ENCODE data around the gene ACO1.
A peak's percentile ranks its signal among the peaks of the same experiment; 100 is the strongest.

The ACO1 gene

DNA sequence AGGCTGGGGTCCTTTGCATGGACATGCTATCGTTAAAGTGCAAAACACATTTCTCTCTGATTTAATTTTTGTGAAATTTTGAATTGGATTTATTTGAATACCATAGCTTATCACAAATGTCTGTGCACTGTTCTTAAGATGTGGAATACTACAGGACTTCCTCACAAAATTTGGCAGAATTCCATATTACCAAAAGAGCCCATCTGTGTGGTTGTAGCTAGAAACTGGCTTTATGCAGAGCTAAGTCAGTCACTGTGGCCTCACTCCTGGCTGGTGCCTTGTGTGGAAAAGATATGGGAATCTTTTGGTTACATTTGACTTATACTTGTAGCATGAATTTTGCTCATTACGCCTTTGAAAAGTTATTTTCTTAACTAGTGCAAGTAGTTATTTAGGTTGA lies 35.5 kb downstream of the ACO1 start:
- DNase-seq = no peak

DNA sequence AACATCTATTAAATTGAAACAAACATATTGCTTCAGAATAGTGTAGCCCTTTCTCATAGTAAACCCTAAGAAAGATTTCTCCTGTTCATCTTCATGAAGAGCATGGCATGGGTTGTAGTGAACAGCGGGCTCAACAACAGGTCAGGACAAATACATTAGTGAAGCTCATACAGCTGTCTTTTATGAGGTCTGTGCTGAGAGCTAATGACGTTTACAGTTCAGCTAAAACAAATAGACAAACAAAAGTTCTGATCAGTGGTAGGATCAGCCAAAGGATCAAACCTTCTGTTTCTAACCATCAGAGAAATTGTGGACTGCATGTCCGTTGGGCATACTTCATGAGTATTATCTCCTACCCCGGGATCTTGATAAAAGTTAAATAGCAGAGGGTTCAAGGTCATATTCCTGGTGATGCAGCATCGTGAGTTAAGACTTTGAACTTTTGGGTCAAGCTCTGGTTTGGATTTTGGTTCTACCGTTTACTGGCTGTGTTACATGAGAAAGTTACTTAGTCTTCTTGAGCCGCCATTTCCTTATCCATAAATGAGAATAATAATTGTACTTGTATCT lies 37.9 kb downstream of the ACO1 start:
- DNase-seq = no peak

DNA sequence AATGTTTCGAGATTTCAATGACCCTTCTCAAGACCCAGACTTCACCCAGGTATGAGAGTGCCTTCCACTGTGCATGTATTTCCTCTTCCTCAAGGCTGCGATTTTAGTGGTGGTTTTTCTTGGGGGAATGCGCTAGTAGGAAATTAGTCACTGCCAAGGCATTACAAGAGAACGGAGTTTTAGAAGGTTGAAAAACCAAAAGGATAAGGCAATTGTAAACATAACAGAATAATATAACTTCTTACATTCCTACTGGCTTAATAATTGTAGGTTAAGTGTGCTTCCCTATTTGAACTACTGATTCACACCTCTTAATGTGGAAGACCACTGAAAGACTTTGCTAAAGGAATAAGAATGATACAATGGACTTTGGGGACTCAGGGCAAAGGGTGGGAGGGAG lies 38.9 kb downstream of the ACO1 start:
- DNase-seq = no peak

DNA sequence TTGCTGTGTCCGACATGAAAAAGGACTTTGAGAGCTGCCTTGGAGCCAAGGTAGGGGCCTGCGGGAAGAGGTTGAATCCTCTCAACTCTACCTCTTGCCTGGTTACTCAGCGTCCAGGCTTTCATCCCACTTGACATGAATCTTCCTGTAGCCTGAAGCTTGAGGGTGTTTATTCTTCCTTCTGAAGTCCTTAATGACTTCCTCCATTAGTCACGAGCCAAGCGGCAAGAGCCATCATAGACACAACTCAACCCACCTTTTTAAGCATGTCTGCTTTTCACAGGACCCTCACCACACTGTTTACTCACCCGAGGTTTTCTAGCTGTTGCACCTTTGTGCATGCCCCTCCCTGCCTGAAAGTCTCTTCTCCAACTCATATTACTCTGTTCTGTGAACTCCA lies 40.2 kb downstream of the ACO1 start:
- DNase-seq = no peak

DNA sequence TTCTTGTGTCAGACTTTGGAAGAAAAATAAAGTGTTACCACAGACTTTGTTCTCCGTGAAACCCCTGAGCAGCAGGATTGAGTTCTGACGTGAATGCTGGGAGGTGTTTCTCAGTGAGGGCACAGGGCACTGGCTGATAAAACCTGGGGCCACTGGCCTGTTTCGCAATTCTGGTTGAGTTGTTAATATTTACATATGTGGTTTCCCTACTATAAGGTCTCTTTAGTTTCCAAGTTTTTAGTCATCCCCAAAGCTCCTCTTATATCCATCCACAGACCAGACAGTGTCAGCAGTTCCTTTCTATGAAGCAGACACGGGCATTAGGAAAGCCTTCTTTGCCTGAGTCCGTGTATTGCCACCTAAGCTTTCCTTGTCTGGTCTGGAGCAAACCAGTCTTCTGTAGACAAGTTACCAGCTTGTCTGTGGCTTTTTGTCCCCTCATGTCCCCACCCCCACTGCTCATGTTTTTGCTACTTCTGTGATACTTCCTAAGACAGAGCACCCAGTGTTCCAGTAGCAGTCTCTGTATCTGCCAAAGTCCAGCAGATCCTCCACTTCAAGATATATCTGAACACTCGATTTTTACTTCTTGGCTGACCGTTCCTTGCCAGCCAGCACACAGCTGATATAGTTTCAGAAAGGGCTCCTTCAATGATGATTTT lies 42.0 kb downstream of the ACO1 start:
- DNase-seq = peak in 30 of 58 donors; percentile 3 to 56 (median 26)

DNA sequence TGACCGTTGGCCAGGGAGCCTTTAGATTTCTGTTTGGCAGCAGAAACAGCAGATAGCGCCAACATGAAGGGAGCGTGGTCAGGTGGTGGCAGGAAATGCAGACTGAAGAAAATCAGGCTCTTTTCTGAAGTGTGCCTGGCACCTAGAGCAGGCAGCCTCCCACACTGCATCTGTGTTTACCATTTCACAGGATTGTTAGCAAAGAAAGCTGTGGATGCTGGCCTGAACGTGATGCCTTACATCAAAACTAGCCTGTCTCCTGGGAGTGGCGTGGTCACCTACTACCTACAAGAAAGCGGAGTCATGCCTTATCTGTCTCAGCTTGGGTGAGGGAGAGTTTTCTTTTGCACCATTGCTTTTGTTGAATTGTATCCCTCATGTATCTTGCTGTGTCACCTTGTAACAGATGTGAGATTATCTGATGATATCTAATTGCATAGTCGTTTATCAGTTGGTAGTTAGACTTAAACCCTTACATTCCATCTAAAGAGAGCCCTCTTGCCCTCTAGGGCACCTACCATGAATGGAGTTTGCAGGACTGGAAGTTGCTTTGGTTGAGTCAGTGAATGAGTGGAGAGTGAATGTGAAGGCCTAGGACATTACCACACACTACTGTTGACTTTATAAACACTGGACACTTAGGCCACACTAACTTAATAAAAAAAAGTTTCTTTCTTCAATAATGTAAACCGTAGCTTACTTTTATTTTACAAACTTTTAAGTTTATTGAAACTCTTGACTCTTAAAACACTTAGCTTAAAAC lies 42.8 kb downstream of the ACO1 start:
- peak in 31 of 58 donors; percentile 1 to 66 (median 26) for DNase-seq

DNA sequence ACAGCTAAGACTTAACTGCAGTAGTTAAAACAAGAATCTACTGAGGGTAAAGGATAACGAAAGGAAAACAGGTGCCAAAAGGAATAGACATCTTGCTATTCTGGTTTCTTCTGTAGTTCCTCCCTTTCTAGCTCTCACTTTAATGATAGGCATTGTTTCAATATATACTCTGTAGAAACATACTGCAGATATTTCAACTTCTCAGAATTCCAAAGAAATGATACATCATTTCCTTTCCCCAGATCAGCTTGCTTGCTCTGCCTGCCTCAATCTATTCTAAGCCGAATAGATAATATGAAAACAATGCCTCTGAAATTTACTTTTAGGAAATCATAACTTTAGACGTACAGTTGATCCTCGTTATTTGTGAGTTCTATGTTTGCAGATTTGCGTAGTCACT lies 46.3 kb downstream of the ACO1 start:
- DNase-seq = no peak

DNA sequence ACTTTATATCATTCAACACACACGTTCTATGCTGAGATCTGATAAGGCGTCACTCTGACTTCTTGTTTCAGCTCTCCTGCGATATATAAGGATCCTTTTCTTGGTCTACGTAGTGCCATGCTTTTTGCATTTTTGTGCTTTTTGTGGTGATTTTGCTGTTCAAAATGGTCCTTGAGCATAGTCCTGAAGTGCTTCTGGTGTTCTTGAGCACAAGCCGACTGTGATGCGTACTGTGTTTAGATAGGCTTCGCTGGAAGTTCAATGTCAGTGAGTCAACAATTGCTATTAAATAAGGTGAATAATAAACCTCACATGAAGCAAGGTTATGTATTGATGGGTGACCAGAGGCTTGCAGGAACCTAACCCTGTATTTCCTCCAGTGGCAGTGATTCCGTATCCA lies 46.8 kb downstream of the ACO1 start:
- no peak for DNase-seq

DNA sequence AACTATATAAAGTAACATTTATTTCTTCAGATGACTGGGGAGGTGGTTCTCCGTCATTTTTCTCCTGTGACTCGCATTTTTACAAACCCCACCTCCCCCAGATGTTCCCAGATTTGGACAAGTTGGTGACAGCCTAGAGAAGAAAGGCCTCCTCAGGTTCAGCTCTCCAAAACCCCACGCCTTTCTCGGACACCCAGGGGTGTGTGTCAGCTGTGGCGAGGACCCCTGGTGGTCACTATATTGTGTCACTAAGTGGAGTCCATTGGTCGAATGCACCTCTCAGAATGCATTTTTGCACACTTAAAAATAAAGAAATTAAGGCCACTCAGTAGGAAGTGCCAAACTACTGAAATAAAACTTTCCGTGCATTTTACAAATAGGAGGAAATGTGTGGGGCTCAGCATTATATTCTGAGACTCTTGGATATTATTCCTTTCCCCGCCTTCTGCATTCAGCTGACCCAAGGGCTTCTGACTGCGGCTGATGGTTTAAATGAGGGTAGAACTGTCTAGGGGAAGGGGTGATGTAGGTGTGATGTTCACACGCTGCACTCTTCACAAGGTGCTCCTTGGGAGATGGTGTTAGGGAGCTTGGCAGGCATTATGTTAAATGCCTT lies 47.6 kb downstream of the ACO1 start:
- DNase-seq = no peak

DNA sequence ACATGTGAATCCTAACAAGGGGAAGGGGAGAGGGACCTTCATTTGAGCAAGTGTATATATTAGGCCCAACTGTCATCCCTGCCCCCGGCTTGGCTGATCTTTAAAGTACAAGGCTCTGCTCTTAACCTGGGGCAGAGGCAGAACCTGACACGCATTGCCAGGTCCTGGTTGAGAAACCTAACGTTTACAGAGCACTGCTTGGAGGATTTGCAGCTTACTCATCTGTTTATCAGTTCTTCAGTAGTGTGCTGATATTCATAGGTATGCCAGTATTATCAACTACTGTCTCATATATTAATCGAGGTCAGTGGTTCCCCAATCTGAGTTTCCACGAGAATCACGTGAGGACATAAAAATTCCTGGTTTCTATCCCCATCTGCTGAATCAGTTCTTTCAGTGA lies 50.4 kb downstream of the ACO1 start:
- no peak for DNase-seq

DNA sequence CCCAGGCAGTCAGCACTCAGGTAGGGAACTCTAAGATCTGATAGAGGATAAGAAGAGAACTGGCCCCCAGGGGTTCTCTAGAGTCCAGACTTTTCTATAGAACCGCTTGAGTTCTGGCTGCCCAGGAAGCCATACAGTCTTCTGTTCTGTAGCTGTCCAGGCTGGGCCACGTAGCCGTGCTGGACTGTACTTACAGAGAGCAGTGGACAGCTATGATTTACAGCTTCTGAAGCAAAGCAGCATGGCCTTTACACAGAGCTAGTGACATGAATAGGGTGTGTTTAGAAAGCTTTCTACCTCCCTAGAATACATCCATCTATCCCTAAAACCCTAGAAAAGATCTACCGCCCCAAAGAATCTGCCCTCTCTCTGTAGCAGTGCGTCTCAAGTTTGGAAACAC lies 57.2 kb downstream of the ACO1 start:
- no peak for DNase-seq

DNA sequence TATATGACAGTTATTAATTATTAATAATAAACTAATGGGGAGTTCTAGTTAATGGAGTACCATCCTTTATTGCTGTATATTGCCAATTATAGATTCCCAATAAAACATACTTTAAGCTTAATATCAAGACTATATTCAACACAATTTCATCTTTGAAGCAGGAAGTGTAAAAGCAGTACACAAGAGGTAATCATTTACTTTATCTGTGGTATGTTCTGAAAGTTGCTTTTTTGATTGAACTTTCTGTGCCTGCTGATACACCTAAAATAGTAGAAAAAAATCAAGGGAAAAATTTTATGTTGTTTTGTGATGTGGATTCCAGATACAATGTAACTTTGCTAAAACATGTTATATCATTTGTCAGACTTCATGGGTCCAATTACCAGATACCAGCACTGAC lies 58.0 kb downstream of the ACO1 start:
- DNase-seq = no peak

DNA sequence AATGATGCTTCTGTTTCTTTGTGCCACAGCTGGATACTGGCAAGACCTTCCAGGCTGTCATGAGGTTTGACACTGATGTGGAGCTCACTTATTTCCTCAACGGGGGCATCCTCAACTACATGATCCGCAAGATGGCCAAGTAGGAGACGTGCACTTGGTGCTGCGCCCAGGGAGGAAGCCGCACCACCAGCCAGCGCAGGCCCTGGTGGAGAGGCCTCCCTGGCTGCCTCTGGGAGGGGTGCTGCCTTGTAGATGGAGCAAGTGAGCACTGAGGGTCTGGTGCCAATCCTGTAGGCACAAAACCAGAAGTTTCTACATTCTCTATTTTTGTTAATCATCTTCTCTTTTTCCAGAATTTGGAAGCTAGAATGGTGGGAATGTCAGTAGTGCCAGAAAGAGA lies 65.5 kb downstream of the ACO1 start:
- DNase-seq = no peak

DNA sequence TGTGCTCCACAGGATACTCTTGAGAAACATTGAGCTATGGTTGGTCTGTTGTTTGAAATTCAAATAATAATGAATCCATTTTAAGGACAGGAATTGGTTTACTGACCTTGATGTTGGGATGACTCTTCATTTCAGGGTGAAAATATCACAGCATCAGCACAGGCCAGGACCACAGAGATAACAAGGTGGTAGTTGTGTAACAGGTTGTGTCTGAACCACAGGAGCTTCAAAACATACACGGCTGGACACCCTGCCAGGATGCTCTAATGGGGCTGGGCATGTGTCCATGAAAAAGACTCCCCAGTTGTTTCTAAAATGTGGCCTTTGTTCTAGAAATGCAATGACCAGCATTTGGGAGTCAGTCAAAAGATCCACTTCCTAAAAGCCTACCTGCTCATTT lies 69.8 kb downstream of the ACO1 start:
- DNase-seq = no peak

DNA sequence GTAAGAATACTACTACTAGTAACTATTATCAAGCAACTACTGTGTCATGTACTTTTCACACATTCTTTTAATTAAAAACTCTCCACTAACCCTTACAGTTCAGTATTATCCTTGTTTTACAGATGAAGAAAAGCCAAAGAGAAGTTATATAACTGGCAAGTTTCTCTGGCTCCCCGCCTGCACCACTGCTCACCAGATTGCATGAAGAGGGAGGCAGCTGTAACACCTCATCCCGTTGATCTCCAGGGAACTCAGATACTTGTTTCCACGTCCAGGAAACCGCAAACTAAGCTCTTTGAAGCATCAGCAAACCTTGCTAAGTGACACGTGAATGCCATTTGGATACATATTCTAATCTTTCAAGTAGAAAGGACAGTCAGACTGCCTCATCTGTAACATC lies 71.3 kb downstream of the ACO1 start:
- DNase-seq = no peak

DNA sequence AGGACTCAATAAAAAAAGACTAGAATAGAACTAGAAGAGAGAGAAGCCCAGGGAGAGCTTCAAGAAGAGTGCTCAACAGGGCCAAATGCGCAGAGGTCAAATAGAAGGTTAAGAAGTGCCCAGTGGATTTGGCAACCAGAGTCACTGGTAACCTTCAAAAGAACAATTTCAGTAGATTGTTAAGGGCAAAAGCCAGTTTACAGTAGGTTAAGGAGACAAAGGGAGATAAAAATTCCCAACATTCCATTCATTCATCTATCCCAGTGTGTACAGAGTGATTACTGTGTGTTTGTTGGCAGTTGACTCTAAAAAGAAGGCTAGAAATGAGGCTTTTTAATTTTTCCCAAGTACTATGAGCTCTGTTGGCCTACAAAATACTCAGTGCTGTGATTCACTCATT lies 72.1 kb downstream of the ACO1 start:
- DNase-seq = no peak

DNA sequence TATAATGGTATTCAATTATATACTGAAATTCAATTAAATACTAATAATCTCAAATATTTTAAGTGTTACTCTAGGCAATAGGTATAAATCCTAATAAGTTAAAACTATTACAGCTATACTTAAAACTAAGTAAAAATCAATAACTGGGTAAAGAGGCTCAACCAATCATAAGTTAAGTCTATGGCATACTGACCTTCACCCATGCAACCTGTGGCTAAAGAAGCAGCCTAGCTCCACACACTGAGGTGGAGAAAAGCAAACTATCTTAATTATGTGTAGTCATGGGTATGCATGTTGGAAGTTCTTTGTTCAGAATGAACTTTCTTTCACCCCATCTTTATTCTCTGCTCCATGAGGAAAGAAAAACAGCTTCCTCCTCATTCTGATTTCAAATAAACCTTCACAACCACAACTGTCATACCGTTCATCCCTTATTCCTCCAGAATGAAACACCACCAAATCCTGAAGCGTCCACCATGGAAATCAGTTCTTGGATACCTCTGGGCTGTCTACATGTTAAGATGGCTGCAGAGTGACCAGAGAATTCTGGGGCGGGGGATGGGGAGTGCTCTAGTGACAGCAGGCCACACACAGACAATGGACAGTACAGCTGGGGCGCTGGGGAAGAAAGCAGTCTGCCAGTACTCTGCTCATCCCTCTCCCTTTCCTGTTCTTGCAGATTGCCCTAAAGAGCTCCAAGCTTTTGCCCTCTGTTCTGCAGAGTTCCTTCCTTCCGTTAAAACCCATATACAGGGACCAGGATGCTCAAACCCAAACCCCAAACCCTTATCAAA lies 79.3 kb downstream of the ACO1 start:
- no peak for DNase-seq

DNA sequence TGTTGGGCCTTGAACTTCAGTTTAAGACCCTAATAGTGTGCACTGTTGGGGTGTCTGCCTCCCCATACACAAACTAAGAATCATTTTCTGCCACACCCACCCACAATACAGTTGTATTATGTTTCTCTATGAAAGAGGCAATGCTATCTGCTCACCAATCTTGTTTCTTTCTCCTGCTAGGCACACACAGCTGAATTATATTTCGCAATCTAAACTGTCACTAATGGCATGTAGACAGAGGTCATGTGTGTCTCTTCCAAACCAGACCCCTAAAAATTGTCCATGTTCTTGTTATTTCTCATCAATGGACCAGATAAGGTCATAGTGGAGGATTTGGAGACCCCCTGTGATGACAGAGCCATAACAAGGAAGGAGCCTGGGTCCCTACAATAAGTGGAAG lies 84.3 kb downstream of the ACO1 start:
- DNase-seq = no peak

DNA sequence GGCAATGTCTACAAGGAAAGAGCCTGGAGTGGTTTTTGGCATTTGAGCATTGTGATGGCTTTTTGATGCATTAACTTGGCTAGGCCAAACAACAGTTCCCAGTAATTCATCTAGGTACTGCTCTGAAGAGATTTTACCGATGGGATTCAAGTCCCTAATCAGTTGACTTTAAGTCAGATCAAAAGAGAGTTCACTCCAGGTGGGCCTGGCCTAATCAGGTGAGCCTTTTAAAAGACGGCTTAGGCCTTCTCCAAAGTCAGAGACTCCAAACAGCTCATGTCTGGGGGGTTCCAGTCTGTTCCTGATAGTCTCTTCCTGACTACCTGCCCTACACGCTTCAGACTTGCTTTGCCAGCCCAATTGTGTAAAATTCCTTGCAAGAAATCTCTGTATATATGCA lies 87.9 kb downstream of the ACO1 start:
- DNase-seq = no peak

DNA sequence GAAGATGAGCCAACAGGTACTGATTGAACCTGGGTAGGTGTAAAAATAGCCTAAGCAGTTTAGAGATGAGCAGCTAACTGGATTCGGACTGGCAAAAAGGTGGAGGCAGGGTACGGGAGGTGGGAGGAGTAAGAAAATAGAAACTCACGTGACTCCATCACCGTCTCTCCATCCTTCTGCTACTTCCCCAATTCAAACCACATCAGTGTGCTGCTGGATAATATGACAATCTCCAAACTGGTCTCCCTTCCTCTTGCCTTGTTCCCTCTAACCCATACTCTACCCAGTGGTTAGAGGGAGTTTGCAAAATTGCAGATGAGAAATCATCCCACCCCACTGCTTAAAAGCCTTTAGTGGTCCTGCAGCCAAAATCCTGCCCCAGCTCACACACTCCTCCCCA lies 98.9 kb downstream of the ACO1 start:
- DNase-seq = no peak

DNA sequence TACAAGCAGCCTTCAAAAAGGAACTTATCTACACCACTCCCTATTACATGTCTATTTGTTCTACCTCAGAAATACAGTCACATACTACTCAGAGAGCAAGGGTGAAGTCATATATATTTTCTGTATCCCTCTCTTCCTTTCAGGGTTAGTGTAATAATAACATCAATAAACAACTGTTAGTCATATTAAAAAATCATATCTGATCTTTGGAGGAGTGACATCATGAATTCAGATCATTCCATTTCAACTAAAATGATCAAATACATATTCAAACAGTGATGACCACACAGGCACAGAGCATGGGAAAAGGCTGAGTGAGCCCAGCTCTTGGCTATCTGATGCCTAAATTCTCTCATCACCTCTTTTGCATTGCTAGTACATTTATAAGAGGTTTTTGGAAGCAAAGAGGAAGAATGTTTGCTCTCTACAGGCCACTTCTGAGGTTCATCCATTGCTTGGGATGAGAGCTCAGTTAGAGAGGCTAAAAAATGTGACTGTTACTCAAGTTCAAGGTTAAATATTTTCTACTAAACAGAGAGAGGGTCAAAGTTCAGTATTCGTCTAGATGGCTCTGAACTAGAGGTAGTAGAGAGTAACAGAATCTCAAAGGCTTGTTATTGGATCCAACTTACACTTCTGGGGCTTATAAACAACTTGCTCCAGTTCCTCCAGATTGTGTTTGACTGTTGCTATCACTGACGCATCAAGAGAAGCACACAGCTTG lies 102.6 kb downstream of the ACO1 start:
- no peak for DNase-seq
